Measurements from ENCODE around the gene DNMT1.

DNMT1 gene

GRCh38 chr19:10139952-10140351 lies 54.8 kb downstream of the DNMT1 start:
- no peak for DNase-seq (ENCODE audit: low read depth)

- no peak for DNase-seq (ENCODE audit: low read depth)
These were observed 55.6 kb downstream of the DNMT1 start for GRCh38 chr19:10138879-10139795.

- no peak for DNase-seq (ENCODE audit: low read depth)
These were observed 56.7 kb downstream of the DNMT1 start for GRCh38 chr19:10137751-10138682.

- DNase-seq (ENCODE audit: low read depth): no peak
These were observed 57.8 kb downstream of the DNMT1 start for GRCh38 chr19:10136936-10137335.

- no peak for DNase-seq (ENCODE audit: low read depth)
These were observed 59.0 kb downstream of the DNMT1 start for GRCh38 chr19:10135551-10136334.

GRCh38 chr19:10134040-10134439 lies 60.7 kb downstream of the DNMT1 start:
- no peak for DNase-seq (ENCODE audit: low read depth)

GRCh38 chr19:10133596-10133995 lies 61.2 kb downstream of the DNMT1 start:
- DNase-seq (ENCODE audit: low read depth): no peak

- DNase-seq (ENCODE audit: low read depth): no peak
These were observed 61.8 kb downstream of the DNMT1 start for GRCh38 chr19:10132905-10133304.

- DNase-seq (ENCODE audit: low read depth): no peak
These were observed 68.5 kb downstream of the DNMT1 start for GRCh38 chr19:10126213-10126639.

GRCh38 chr19:10124429-10124828 lies 70.3 kb downstream of the DNMT1 start:
- DNase-seq (ENCODE audit: low read depth): no peak

- DNase-seq (ENCODE audit: low read depth): no peak
These were observed 72.7 kb downstream of the DNMT1 start for GRCh38 chr19:10122045-10122444.

- no peak for DNase-seq (ENCODE audit: low read depth)
These were observed 74.1 kb downstream of the DNMT1 start for GRCh38 chr19:10120538-10121189.

- DNase-seq (ENCODE audit: low read depth): no peak
These were observed 75.8 kb downstream of the DNMT1 start for GRCh38 chr19:10118960-10119359.

GRCh38 chr19:10116866-10117616 lies 77.7 kb downstream of the DNMT1 start:
- no peak for DNase-seq (ENCODE audit: low read depth)

- no peak for DNase-seq (ENCODE audit: low read depth)
These were observed 78.5 kb downstream of the DNMT1 start for GRCh38 chr19:10116085-10116865.

- DNase-seq (ENCODE audit: low read depth): no peak
These were observed 79.2 kb downstream of the DNMT1 start for GRCh38 chr19:10115392-10116084.

- peak; percentile 25 for DNase-seq (ENCODE audit: low read depth)
These were observed 79.9 kb downstream of the DNMT1 start for GRCh38 chr19:10114651-10115391.

- DNase-seq (ENCODE audit: low read depth): no peak
These were observed 80.6 kb downstream of the DNMT1 start for GRCh38 chr19:10113964-10114650.
